Measurements from ENCODE around the gene SDR9C7.
A peak's percentile ranks its signal among the peaks of the same experiment; 100 is the strongest.
"Not testable (repeated sequence)": the region's sequence is repeated elsewhere in the genome, so short reads cannot be mapped to it uniquely, and the experiment has no call there.

The SDR9C7 gene

DNA sequence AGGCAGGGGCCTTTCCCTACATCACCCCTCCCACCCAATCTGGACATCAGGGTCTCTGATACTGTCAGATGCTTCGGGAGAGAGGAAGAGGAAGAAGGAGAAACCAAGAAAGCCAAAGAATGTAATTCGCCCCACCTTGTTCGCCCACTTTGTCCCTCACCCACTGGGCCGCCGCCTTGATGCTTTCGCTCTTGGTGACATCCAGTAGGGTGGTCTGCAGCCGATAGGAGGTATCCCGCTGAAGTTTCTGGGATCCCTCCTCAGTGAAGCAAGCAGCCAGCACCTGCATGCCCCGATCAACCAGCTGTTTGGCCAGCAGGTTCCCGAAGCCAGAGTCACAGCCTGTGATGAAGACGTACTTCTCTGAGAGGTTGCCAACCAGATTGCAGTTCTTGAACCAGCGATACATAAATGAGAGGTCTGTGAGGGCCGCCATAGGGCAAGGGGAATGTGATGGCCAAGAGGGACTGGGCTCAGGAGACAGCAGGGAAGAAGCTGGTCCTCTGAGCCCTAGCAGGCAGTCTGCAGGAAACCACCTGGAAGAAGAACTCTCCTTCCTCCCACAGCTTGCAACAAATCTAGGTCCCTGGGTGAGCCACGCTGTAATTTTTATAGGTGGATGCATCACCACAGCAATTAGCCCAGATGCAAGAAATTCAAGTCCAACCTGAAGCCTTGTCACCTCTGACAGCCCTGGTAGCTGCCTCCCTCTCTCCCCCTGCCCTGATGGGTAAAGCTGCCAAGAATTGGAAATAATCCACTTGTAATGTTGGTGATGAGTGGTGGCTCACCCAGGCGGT, at the start of gene SDR9C7:
Gene SDR9C7, minus strand, starts transcription at position 583 of the 800 bp plus-strand sequence. Its CDS starts 147 bp downstream, at position 436.
- no peak for DNase-seq

- no peak for DNase-seq
Measured at GRCh38 chr12:56983386-56983785, 49.2 kb upstream of the SDR9C7 start.

DNA sequence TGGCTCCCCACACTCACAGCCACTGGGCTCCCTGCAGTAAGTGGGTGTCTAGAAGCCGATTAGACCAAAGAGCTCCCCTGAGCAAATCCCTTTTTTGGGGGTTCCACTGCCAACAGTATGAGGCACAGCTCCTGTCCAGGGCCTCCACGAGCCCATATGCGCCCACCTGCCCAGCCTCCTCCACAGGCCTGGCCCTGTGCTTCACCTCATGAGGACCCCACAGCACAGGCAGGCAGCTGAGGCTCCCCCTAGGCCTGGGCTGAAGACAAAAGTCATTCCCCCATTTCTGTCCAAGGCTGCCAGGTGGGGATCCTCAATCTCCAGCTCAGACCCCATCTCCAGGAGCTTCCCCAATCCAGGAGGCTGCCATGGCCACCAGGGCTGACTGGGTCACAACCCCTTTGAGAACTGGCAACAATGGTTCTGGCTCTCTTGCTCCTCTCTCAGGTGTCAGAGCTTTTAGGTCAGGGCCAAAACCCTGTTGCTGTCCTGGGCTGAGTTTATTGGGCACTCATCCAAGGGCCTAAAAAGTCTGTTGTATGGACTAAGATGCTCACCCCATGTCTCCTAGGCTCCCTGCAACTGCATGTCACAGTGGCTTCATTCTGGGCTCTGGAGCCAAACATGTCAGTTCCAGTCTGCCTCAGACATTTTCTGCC, 48.5 kb upstream of the SDR9C7 start:
- DNase-seq, result not testable (repeated sequence)

- DNase-seq, result no peak
Measured at GRCh38 chr12:56980941-56981530, 46.8 kb upstream of the SDR9C7 start.

- no peak for DNase-seq
Measured at GRCh38 chr12:56980268-56980667, 46.1 kb upstream of the SDR9C7 start.

DNA sequence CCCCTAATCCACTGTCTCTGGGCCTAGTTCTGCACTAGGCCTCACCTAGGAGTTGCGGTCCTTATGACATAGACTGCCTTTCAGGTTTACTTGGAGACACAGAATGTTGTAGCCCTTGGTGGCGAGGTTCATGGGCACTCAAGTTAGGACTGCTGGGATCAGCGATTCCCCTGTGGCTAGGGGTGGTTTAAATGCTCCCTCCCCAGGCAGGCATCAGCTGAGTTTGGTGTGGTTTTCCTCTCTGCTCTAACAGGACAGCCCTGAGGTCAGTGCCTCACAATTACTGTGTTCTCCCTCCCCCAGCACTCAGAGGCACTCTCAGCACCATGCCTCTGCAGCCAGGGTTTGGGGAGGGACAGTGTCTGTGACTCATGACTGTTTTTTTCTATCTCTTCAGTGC, 45.4 kb upstream of the SDR9C7 start:
- no peak for DNase-seq

DNA sequence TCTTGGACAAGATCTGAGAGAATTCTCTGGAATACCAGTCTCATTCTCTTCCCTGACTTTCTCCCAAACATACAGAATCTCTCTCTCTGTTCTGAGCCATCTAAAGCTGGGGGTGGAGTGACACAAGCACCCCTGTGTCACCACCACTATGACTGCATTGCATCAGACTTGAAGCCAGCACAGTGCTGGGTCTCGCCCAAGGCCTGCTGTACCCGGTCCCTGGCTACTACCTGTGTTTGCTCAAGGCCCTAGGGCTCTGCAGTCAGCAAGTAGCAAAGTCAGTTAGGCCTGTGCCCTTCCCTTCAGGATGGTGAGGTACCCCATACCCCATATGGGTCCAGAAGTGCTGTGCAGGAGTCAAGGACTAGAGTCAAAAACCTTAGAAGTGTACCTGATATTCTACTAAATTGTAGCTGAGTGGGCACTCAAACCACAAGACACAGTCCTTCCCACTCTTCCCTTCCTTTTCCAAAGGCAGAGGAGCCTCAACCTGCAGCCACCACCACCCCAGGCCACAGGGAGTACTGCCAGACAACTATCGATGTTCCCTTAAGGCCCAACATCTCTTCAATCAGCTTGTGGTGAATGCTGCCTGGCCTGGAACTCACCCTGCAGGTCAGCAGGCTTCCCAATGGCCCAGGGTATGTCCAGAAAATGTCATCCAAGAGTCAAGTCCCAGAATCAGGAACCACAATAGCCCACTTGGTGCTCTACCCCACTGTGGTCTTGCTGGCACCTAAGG, 44.4 kb upstream of the SDR9C7 start:
- no peak for DNase-seq

DNA sequence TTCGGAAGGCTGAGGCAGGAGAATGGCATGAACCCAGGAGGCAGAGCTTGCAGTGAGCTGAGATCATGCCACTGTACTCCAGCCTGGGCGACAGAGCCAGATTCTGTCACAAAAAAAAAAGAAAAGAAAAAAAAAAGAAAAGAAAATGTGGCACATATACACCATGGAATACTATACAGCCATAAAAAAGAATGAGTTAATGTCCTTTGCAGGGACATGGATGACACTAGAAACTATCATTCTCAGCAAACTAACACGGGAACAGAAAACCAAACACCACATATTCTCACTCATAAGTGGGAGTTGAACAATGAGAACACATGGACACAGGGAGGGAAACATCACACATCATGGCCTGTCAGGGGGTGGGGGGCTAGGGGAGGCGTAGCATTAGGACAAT, 43.2 kb upstream of the SDR9C7 start:
- DNase-seq, result not testable (repeated sequence)

DNA sequence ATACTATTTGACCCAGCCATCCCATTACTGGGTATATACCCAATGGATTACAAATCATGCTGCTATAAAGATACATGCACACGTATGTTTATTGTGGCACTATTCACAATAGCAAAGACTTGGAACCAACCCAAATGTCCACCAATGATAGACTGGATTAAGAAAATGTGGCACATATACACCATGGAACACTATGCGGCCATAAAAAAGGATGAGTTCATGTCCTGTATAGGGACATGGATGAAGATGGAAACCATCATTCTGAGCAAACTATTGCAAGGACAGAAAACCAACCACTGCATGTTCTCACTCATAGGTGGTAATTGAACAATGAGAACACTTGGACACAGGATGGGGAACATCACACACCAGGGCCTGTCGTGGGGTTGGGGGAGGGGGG, 40.0 kb upstream of the SDR9C7 start:
- not testable (repeated sequence) for DNase-seq

- DNase-seq, result not testable (repeated sequence)
Measured at GRCh38 chr12:56968910-56969309, 34.7 kb upstream of the SDR9C7 start.

GRCh38 chr12:56965997-56966642, 31.9 kb upstream of the SDR9C7 start:
- peak; percentile 8 for DNase-seq

- not testable (repeated sequence) for DNase-seq
Measured at GRCh38 chr12:56965124-56965523, 30.9 kb upstream of the SDR9C7 start.

DNA sequence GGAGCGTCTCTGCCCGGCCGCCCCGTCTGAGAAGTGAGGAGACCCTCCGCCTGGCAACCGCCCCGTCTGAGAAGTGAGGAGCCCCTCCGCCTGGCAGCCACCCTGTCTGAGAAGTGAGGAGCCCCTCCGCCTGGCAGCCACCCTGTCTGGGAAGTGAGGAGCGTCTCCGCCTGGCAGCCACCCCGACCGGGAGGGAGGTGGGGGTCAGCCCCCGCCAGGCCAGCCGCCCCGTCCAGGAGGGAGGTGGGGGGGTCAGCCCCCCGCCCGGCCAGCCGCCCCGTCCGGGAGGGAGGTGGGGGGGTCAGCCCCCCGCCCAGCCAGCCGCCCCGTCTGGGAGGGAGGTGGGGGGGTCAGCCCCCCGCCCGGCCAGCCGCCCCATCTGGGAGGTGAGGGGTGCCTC, 29.3 kb upstream of the SDR9C7 start:
- DNase-seq, result not testable (repeated sequence)

DNA sequence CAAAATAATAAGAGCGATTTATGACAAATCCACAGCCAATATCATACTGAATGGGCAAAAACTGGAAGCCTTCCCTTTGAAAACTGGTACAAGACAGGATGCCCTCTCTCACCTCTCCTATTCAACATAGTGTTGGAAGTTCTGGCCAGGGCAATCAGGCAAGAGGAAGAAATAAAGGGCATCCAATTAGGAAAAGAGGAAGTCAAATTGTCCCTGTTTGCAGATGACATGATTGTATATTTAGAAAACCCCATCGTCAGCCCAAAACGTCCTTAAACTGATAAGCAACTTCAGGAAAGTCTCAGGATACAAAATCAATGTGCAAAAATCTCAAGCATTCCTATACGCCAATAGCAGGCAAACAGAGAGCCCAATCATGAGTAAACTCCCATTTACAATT, 28.0 kb upstream of the SDR9C7 start:
- not testable (repeated sequence) for DNase-seq

DNA sequence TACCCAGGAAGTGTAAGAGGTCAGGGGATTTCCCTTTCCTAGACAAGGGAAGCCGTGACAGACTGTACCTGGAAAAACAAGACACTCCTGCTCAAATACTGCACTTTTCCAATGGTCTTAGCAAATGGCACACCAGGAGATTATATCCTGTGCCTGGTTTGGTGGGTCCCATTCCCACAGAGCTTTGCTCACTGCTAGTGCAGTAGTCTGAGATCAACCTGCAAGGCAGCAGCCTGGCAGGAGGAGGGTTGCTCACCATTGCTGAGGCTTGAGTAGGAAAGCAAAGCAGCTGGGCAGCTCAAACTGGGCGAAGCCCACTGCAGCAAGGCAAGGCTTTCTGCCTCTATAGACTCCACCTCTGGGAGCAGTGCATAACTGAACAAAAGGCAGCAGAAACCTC, 24.2 kb upstream of the SDR9C7 start:
- DNase-seq, result no peak

DNA sequence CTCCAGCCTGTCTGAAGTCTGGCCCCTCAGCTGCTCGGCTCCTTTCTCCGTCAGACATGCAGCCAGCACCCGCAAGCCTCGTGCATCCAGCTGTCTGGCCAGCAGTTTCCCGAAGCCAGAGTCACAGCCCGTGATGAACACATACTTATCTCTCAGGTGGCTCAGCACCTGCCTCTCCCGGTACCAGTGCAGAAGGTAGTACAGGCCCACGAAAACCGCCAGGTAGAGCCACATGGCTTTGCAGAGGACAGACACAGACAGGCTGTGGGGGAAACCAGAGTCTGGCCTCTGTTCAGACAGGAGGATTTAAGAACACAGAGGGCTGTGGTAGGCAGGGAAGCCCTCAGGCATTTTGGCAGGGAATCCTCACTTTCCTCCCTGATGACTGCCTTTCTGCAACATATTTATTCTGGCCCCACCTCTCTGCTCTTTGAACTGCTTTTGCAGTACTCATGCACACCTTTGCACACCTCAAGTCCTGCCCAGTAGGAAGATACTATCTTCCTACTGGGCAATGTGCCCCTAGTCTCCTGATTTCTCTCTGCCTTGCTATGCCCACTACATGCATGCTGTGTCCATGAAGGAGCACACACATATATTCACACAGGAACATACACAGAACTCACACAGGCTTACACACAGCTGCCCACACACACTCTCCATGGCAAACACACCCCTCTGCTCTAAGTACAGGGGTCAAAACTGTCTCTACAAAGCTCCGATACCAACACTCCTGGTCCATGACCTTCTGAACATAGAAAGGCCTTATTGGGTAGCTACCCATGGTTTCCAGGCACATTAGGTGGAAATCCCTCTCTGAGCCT, 23.2 kb upstream of the SDR9C7 start, which contains the start of gene RDH16:
Gene RDH16, minus strand, starts transcription at position 380 of the 824 bp plus-strand sequence. Its CDS starts 146 bp downstream, at position 234.
- DNase-seq, result no peak

DNA sequence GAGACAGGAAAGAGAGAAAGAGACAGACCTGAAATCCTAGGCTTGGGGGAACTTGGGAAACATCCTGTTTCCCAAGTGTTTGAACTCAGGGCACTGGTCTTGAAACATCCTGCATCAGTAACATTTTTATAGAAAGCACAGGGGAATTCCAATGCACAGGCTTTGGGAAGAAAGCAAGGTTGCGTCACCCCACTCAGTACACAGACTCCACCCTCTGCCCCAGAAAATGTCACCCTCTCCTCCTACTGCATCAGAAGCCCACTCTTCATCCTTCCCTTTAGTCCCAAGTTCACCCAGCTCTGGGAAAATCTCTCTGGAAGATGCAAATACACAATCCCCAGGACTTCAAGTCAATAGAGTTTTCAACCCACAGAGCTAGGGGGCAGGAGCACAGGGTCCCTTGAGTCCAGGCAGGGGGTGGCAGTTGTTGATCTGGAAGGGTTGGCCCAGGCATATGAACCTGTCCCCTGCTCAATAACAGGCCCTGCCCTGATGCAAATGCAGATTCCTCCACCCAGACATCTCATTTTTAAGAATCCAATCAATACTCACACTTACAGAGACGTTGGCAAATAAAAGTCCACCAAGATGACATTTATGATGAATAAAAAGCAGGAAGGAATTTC, 21.5 kb upstream of the SDR9C7 start:
- no peak for DNase-seq

GRCh38 chr12:56954958-56955355, 20.7 kb upstream of the SDR9C7 start:
- no peak for DNase-seq

- DNase-seq, result no peak
Measured at GRCh38 chr12:56954057-56954957, 20.1 kb upstream of the SDR9C7 start.

DNA sequence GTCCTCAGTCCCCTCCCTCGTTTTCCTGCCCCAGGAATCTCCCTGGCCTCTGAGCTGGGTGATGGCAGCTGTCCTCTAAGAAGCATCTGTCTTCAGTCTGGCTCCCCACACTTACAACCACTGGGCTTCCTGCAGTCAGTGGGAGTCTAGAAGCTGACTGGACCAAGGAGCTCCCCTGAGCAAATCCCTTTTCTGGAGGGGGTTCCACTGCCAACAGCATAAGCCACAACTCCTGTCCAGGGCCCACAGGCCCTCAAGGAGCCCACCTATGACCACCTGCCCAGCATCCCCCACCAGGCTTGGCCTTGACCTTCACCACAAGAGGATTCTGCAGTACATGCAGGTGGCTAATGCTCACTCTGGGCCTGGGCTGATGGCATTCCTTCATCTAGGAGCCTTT, 19.1 kb upstream of the SDR9C7 start:
- DNase-seq, result no peak
